GM15510 (cell line): ENCODE measurements around the gene JUNB.

Experiments used
- POLR2A ChIP-seq: IDR thresholded peaks from 3 replicates; pipeline ENCODE4 v1.6.1; 2011; ENCODE audit warnings: borderline replicate concordance; ENCODE audit not compliant: insufficient read length; ENCODE audit errors: extremely low read depth

The JUNB gene

GRCh38 chr19:12792051-12792852 lies 966 bp downstream of the JUNB start:
- peak; percentile 66 for TF ChIP-seq POLR2A

GRCh38 chr19:12792853-12793289 lies 1.6 kb downstream of the JUNB start:
- TF ChIP-seq POLR2A = no peak

GRCh38 chr19:12793290-12794195 lies 2.3 kb downstream of the JUNB start:
- TF ChIP-seq POLR2A = peak; percentile 81

DNA sequence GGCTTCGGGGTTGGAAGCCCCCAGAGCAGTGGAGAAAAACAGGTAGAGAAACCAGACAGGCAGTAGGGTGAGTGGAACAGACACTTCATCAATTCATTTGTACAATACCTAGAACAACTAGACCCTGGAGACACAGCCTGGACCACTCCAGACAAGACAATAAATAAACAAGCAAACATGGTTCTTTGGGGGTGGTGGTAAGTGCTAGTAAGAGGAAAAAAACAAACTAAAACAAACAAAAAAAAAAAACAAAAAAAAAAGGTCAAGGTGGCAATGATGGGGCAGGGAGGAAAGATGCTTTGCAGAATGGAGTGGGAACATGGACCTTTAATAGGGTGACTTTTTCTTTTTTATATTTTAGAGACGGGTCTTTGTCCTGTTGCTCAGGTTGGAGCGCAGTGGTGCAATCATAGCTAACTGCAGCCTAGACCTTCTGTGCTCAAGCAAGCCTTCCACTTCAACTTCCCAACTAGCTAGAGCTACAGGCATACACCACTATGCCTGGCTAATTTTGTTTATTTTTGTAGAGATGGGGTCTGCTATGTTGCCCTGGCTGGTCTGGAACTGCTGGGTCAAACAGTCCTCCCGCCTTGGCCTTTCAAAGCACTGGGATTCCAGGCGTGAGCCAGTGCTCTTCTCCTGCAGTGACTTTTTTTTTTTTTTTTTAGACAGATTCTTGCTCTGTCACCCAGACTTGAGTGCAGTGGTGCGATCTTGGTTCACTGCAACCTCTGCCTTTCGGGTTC lies 3.1 kb downstream of the JUNB start:
- TF ChIP-seq POLR2A = no peak

DNA sequence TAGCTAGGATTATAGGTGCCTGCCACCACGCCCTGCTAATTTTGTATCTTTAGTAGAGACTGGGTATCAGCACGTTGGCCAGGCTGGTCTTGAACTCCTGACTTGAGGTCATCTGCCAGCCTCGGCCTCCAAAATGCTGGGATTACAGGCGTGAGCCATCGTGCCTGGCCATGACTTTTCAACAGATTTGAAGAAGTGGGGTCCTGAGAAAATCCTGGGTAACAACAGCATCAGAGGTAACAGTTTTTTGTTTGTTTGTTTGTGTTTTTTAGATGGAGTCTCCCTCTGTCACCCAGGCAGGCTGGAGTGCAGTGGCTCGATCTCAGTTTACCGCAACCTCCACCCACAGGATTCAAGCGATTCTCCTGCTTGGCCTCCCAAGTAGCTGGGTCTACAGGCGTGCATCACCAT lies 3.7 kb downstream of the JUNB start:
- no peak for TF ChIP-seq POLR2A

DNA sequence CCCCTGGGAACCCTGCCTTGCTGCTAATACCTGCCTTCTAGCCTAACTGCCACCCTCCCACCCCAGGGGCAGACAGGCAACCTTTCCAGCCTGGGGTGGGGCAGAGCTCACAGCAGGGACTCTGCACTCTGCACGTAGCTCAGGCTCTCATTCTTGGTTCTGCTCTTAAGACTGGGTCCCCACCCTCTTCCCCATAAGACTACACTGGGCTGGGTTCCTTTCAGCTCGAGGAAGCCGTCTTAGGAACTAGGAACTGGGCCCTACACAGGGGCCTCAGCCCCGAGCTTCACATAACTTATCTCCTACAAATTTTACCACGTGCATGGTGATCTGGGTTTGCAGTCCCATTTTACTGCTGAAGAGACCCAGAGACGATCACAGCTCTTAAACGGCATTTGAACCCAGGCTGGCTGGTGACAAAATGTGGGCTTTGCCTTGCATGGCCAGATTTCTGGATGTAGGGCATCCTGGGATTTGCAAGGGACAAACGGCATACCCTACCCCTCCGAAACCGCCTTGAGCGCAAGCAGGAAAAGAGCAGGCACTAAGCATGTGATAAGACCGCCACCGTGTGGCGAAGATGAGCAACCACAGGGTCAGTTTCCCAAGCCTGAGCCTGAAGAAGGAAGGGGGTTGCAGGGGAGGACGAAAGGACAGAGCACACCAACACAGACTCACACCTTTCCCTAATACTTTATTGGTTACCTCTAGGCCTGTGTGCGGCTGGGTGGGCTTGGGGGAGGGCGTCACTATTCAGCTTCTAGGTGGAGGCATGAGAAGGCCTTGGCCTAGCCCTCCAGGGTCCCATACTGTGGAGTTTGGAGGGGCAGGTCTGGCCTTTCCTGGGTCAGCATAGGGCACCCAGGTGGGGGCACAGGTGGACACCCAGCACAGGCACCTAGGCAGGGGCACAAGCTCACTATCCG lies 5.1 kb downstream of the JUNB start:
- no peak for TF ChIP-seq POLR2A

DNA sequence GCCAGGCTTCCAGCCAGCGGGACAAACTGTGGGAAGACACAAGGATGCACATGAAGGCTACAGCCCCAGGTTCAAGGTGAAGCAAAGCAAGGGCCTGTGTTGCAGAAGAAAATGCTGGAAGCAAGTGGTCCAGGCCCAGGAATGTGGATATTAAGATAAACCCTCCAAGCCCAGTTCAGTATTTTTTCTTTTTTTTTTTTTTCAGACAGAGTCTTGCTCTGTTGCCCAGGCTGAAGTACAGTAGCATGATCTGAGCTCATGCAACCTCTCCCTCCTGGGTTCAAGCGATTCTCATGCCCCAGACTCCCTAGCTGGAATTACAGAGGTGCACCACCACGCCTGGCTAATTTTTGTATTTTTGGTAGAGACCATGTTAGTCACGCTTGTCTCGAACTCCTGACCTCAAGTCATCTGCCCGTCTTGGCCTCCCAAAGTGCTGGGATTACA lies 5.9 kb downstream of the JUNB start:
- TF ChIP-seq POLR2A = no peak

- no peak for TF ChIP-seq POLR2A
Observed at GRCh38 chr19:12799742-12800465, 8.6 kb downstream of the JUNB start.

- TF ChIP-seq POLR2A = no peak
Observed at GRCh38 chr19:12800466-12800770, 9.1 kb downstream of the JUNB start.

GRCh38 chr19:12800923-12801465 lies 9.7 kb downstream of the JUNB start:
- TF ChIP-seq POLR2A = no peak

DNA sequence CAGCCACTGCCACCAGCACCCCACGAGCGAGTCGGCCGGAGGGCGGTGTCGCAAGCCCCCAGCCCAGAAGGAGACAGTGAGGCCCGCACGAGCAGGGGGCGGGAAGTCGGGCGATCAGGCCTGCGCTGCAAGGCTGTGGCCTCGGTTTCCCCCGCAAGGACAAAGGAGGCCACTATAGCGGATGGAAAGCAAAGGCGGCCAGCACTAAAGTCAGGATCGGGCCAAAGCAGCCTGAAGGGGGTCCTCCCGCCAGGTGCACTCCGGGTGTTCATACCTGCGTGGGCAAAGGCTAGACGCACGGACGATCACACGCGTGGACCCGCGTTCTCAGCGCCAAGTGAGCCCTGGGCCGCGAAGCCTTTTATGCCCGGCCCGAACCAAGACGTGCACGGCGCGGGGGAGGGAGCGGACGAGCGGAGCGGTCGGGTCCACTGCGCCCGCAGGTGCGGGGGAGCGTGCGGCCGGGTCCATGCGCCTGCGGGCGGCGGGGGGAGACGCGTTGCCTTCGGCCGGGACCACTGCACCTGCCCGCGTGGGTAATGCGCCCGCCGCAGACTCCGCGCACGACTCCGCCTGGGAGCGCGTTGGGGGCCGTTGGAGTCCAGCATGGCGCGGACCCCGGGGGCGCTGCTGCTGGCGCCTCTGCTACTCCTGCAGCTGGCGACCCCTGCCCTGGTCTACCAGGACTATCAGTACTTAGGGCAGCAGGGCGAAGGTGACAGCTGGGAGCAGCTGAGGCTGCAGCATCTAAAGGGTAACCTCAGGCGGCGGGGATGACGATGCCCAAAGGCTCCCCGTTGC lies 10.4 kb downstream of the JUNB start, which contains the start of the genes PRDX2 and THSD8:
TSS of gene PRDX2 (minus strand) at position 335 of the 801 bp plus-strand sequence. CDS start 539 bp downstream, outside the sequence.
TSS of gene THSD8 (plus strand) at position 604 of the 801 bp plus-strand sequence. CDS start at position 607, 3 bp downstream.
- TF ChIP-seq POLR2A = peak; percentile 93
